NB4 (cell line): ENCODE results near the gene EPB41L4A.

Source experiments
- DNase-seq: peaks from one replicate; pipeline ENCODE4 v3.0.0; 2010; ENCODE audit warnings: low read depth
- H3K4me3 ChIP-seq: one replicate; pipeline ENCODE4 v1.5.1; 2011; ENCODE audit warnings: mild to moderate bottlenecking, low read depth, low read length, moderate library complexity
- CTCF ChIP-seq: IDR thresholded peaks from one replicate; pipeline ENCODE4 v1.5.1; 2012; ENCODE audit warnings: low read depth, low read length
- MAX ChIP-seq: IDR thresholded peaks from 2 replicates; pipeline ENCODE4 v1.6.1; 2011; ENCODE audit warnings: low read depth, low read length
- MYC ChIP-seq: IDR thresholded peaks from 2 replicates; pipeline ENCODE4 v1.6.1; 2011; ENCODE audit warnings: low read depth, low read length
- POLR2A ChIP-seq: IDR thresholded peaks from 2 replicates; pipeline ENCODE4 v1.6.1; 2011; ENCODE audit warnings: mild to moderate bottlenecking; ENCODE audit not compliant: insufficient read length; ENCODE audit errors: extremely low read depth

The EPB41L4A gene

GRCh38 chr5:112275671-112276070 lies 143.4 kb downstream of the EPB41L4A start:
- no peak for DNase-seq
- H3K4me3 ChIP-seq, result no peak overlapping the region
- TF ChIP-seq MYC (no peak), POLR2A (no peak), MAX (no peak), CTCF (no peak)

GRCh38 chr5:112270299-112271293 lies 148.5 kb downstream of the EPB41L4A start:
- no peak for DNase-seq
- H3K4me3 ChIP-seq, result no peak overlapping the region
- no peak for TF ChIP-seq MAX
- no peak for TF ChIP-seq POLR2A
- no peak for TF ChIP-seq MYC
- no peak for TF ChIP-seq CTCF

GRCh38 chr5:112267231-112267630 lies 151.8 kb downstream of the EPB41L4A start:
- no peak overlapping the region for H3K4me3 ChIP-seq
- TF ChIP-seq MYC, result no peak
- TF ChIP-seq MAX, result no peak
- no peak for TF ChIP-seq POLR2A
- TF ChIP-seq CTCF, result no peak
- DNase-seq, result no peak

GRCh38 chr5:112264666-112265065 lies 154.4 kb downstream of the EPB41L4A start:
- no peak for DNase-seq
- no peak for TF ChIP-seq CTCF
- no peak for TF ChIP-seq MAX
- no peak overlapping the region for H3K4me3 ChIP-seq

- DNase-seq, result no peak
- H3K4me3 ChIP-seq, result no peak overlapping the region
- TF ChIP-seq POLR2A (no peak), CTCF (no peak), MAX (no peak), MYC (no peak)
Observed at GRCh38 chr5:112264151-112264550, 154.9 kb downstream of the EPB41L4A start.

- TF ChIP-seq POLR2A (no peak), CTCF (no peak), MAX (no peak), MYC (no peak)
- no peak for DNase-seq
- H3K4me3 ChIP-seq, result no peak overlapping the region
Observed at GRCh38 chr5:112263469-112263868, 155.6 kb downstream of the EPB41L4A start.
